GM18870 (cell line): Measurements from ENCODE around the gene COL2A1.

Experiments
- ATAC-seq: cut with Tn5 transposase; IDR thresholded peaks from one replicate; pipeline ENCODE4 v1.9.1; 2021; ENCODE audit warnings: moderate library complexity; ENCODE audit not compliant: unreplicated experiment

COL2A1 gene

DNA sequence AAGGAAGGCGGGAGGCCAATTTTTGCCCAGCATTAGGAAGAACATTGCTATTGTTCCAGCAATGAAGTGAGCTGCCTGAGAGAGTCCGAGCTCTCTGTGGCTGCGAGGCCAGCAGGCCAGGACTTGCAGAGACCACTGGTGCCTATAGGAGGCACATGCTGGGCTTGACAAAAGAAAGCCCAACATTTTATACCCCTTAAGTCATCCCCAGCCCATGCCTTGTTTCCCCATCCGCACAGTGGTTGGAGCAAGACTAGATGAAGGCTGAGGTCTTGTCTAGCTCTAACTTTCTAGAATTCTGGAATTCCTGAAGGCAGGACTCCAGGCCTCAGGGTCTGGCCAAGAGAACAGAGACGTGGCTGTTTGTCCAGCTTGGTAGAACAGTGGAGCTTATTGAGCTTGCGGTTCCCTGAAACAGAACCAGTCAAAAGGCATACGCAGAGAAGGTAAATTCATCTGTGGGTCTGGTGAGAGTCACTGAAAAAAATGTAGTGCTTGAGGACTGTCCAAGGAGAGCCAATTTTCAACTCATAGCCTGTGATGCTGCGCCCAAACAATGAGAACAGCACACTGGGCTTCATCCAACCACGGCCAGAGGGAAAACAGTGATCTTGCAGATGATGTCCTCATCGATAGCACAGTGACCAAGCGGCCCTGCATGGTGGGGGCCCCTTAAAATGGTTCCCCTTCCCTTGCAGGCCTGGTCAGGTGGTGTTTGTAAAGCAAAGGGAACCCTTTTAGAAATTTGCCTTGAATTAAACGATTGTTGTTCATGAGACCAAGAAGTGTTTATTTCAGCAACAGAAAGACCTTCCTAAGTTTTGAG is 27.1 kb upstream of the COL2A1 start:
- ATAC-seq = no peak

DNA sequence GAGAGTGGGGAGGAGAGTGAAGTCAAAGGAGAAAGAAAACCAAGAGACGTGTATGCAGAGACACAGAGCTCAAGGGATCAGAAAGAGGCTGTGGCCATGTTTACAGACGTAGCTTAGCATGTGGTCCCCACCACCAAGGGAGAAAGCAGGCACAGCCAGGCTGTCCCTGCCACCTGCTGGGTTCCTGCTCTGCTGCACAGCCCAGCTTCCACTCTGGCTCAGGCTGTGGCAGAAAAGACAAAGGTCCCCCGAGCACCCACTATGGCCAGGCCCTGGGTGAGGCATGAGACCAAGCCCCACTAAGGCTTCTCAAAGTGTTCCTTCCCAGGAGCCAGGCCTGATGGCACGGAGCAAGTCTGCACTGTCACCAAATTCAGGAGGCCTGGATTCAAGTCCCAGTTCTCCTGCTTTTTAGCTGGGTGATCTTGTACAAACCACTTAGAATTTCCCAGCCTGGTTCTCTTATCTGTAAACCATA is 25.9 kb upstream of the COL2A1 start:
- ATAC-seq = no peak

- no peak for ATAC-seq
These were observed 25.4 kb upstream of the COL2A1 start for GRCh38 chr12:48029491-48030172.

GRCh38 chr12:48028541-48029431 is 24.5 kb upstream of the COL2A1 start:
- no peak for ATAC-seq

GRCh38 chr12:48027183-48028002 is 23.1 kb upstream of the COL2A1 start:
- ATAC-seq = no peak

GRCh38 chr12:48026060-48026827 is 22.0 kb upstream of the COL2A1 start:
- no peak for ATAC-seq

GRCh38 chr12:48025281-48025680 is 21.0 kb upstream of the COL2A1 start:
- ATAC-seq = no peak

GRCh38 chr12:48024735-48025134 is 20.5 kb upstream of the COL2A1 start:
- ATAC-seq = no peak

- ATAC-seq = no peak
These were observed 19.1 kb upstream of the COL2A1 start for GRCh38 chr12:48023386-48023785.

DNA sequence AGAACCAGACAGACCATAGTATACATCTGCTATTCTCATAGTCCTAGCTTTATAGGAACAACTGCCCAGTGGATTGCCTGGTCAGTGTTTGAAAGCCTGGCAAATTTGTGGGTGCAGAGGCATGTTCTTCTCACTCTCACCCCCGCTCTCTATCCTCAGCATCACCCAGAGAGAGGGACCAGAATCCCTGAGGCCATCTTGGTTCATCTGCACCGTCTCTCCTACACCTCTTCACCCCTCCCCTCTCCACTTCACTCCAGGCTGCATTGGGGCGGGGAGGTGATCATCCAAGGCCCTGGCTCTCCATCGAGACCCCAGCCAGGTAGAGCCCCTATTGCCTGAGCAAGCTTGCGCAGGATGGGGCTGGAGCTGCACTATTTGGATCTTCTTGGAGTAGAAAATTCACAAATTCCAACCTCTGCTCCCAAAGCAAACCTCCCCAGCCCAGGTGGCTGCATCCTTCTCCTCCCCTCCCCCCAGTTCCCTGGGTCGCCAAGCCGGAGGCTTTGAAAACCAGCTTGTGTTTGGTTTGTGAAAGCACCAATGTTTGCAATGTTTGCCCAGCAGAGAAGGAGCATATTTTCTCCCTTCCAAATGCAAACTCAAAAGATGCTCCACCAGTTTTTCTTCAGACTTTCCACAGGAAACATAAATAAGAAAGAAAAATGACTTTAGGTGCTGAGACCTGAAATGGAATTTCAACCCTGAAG is 18.6 kb upstream of the COL2A1 start:
- ATAC-seq = no peak

- no peak for ATAC-seq
These were observed 17.9 kb upstream of the COL2A1 start for GRCh38 chr12:48022180-48022521.

- no peak for ATAC-seq
These were observed 17.4 kb upstream of the COL2A1 start for GRCh38 chr12:48021485-48022179.

DNA sequence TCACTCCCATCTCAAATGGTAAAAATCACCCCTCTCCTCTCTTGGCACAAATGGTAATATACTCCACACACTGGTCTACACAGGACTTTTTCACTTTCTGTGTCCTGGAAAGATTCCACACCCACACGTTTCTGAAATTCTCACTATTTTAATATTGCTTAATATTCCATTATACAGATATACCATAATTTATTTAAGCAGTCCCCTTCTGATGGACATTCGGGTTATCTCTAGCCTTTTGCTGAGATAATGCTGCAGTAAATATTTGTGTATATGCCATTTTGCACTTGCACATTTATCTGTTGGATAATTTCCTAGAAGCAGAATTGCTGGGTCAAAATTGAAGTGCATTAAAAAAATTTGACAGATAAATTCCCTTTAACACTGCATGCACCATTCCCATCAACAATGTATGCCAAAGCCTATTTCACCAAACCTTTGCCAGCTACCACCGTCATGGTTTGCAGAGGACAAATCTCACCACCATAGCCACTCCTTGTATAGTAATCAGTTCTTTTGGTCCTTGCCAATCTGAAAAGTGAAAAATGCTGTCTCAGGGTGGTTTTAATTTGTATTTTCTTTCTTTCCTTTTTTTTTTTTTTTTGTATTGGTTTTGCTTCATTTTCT is 15.5 kb upstream of the COL2A1 start:
- ATAC-seq = no peak

GRCh38 chr12:48018618-48018995 is 14.3 kb upstream of the COL2A1 start:
- no peak for ATAC-seq

GRCh38 chr12:48017921-48018617 is 13.8 kb upstream of the COL2A1 start:
- ATAC-seq = no peak

DNA sequence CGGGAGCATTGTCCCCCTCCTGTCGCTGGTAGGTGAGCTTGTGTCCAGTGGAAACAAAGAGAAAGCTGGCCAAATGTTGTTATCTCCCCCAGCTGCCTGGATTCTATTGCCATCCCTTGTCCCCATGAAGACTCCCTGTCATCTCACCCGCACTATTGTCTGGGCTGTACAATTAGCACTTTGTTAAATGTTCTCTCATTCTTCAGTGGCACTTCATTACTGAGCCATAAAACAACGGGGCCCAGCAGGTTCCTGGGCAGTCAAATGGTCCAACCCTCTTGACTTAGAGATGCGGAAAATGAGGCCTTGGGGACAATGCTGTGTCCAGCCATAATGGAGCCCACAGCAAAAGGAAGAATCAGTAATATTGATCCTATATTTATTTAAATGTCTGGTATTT is 13.2 kb upstream of the COL2A1 start:
- ATAC-seq = no peak

DNA sequence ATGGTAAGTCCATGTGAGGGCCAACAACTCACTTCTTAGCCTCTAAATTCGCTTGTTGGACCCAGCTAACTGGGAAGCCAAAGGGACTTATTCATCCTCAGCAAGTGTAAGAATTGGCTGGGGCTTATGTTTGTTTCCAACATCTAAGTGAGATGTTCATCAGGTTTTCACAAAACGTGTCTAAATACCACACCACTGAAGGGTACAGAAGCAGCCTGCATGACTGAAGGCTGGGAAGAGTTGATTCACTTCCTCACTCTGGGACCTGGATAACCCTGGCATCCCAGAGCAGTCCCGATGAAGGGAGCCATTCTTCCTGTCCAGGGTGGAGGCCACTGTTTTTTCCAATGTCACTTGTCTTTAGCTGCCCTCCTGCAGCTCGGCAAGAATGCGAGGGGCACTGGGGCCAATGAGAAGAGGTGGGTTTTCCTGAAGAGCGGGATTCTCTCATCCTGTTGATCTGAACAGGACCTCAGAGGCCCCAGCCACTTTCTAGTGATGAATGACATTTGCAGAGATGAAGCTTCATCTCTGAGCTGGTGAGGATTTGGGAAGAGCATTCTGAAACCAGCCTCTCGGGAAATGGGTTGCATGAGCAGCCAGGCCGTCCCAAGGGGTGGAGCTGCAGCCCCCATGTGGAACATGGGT is 12.2 kb upstream of the COL2A1 start:
- ATAC-seq = no peak
